Suprapubic skin (tissue), 3 donors: ENCODE results near the gene ZBTB21.

Experiments used
- CTCF ChIP-seq, 2 donors: fragments of 200-600 bp in 1 of 2; fragments of 450-650 bp in 1 of 2; sonication (generic) in 1 of 2; IDR thresholded peaks; one replicate each; pipeline ENCODE4 v1.5.1; 2016 to 2019; ENCODE audit warnings: antibody characterized with exemption in 2 of 2, mild to moderate bottlenecking in 1 of 2, moderate library complexity in 1 of 2
- EP300 ChIP-seq: sonication (generic); formaldehyde crosslinking; IDR thresholded peaks from one replicate; pipeline ENCODE4 v1.6.1; 2017; ENCODE audit warnings: antibody characterized with exemption
- POLR2A ChIP-seq, 2 donors: fragments of 450-650 bp; IDR thresholded peaks; one replicate each; pipeline ENCODE4 v1.6.1; 2017; ENCODE audit warnings: antibody characterized with exemption in 2 of 2, mild to moderate bottlenecking in 2 of 2, moderate library complexity in 2 of 2

DNA sequence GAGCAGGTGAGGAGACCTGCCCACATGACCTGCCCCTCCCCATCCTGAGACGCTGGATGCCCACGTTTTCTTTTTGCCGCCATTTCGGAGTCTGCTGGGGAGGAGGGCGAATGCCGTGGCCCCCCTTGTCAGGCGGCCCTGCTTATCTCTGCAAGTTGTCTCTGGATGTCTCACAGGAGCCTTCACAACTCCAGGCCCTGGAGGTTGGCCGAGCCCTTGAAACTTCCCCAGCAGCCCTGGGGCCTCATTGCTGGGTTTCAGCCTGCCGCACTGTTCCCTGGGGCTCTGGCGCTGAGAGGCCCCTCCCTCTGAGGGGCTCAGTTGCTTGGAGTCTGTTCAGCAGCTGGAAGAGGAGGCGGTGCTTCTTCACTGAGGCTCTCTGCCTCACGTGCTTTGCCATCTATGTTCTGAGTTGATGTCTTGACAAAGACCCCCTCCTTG lies 29.8 kb upstream of the ZBTB21 start:
- TF ChIP-seq POLR2A (IDR thresholded peaks at IDR 0.05): no peak
- TF ChIP-seq CTCF (IDR thresholded peaks at IDR 0.05): no peak
- no peak for TF ChIP-seq EP300
